PFSK-1 (cell line): Measurements from ENCODE around the gene LMO7.

Experiments
- FOXP2 ChIP-seq: optimal IDR thresholded peaks from 2 replicates; pipeline ENCODE3; 2011; ENCODE audit warnings: borderline replicate concordance, control low read depth, inconsistent platforms; ENCODE audit not compliant: insufficient read depth; ENCODE audit errors: extremely low read length, extremely low read depth
- POLR2AphosphoS5 ChIP-seq: IDR thresholded peaks from 2 replicates; pipeline ENCODE4 v1.6.1; 2012; ENCODE audit warnings: low read depth, mild to moderate bottlenecking, control low read depth, low read length, moderate library complexity
- SIN3A ChIP-seq: IDR thresholded peaks from 2 replicates; pipeline ENCODE4 v1.6.1; 2012; ENCODE audit warnings: mild to moderate bottlenecking, low read length, moderate library complexity, borderline replicate concordance; ENCODE audit not compliant: insufficient read depth
- TAF1 ChIP-seq: IDR thresholded peaks from 2 replicates; pipeline ENCODE4 v1.6.1; 2012; ENCODE audit warnings: low read length, control low read depth, borderline replicate concordance; ENCODE audit not compliant: insufficient read depth
- TF ChIP-seq, protein P1 (sequence below), 2 experiments: IDR thresholded peaks; 2 replicates each; pipeline versions ENCODE4 v1.6.1 to v1.8.0; 2011 to 2012; ENCODE audit warnings: low read depth in 2 of 2, low read length in 2 of 2, control low read depth in 1 of 2, inconsistent platforms in 1 of 2, mild to moderate bottlenecking in 1 of 2, moderate library complexity in 1 of 2; ENCODE audit not compliant: insufficient read depth in 1 of 2

The LMO7 gene

GRCh38 chr13:75850916-75851315, 214.8 kb downstream of the LMO7 start:
- TF ChIP-seq FOXP2 (no peak), POLR2AphosphoS5 (no peak), SIN3A (no peak), TAF1 (no peak)
- TF ChIP-seq, protein P1, sequence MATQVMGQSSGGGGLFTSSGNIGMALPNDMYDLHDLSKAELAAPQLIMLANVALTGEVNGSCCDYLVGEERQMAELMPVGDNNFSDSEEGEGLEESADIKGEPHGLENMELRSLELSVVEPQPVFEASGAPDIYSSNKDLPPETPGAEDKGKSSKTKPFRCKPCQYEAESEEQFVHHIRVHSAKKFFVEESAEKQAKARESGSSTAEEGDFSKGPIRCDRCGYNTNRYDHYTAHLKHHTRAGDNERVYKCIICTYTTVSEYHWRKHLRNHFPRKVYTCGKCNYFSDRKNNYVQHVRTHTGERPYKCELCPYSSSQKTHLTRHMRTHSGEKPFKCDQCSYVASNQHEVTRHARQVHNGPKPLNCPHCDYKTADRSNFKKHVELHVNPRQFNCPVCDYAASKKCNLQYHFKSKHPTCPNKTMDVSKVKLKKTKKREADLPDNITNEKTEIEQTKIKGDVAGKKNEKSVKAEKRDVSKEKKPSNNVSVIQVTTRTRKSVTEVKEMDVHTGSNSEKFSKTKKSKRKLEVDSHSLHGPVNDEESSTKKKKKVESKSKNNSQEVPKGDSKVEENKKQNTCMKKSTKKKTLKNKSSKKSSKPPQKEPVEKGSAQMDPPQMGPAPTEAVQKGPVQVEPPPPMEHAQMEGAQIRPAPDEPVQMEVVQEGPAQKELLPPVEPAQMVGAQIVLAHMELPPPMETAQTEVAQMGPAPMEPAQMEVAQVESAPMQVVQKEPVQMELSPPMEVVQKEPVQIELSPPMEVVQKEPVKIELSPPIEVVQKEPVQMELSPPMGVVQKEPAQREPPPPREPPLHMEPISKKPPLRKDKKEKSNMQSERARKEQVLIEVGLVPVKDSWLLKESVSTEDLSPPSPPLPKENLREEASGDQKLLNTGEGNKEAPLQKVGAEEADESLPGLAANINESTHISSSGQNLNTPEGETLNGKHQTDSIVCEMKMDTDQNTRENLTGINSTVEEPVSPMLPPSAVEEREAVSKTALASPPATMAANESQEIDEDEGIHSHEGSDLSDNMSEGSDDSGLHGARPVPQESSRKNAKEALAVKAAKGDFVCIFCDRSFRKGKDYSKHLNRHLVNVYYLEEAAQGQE (IDR thresholded peaks at IDR 0.05; ENCODE audit: insufficient read depth in 1 of 2, low read depth in 2 of 2, low read length in 2 of 2), result no peak

DNA sequence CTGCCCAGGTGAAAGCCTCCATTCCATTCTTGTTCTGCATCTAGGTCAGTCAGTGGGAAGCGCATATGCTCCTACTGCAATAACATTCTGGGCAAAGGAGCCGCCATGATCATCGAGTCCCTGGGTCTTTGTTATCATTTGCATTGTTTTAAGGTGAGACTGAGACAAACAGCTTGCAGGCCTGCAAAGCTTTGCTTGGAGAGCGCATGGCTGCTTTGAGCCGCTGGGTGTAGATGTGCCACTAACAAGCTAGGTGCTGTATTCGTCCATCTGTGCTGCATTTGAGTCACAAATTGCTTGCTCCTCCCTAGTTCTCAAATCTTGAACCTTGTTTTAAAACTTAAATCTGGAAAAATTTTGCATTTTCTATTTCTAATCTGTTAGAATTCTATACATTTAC, 219.1 kb downstream of the LMO7 start:
- TF ChIP-seq SIN3A (no peak), POLR2AphosphoS5 (no peak), FOXP2 (no peak), TAF1 (no peak)
- TF ChIP-seq, protein P1 (IDR thresholded peaks at IDR 0.05; ENCODE audit: insufficient read depth in 1 of 2, low read depth in 2 of 2, low read length in 2 of 2), result no peak

GRCh38 chr13:75855847-75856246, 219.7 kb downstream of the LMO7 start:
- TF ChIP-seq SIN3A (no peak), FOXP2 (no peak), POLR2AphosphoS5 (no peak), TAF1 (no peak)
- TF ChIP-seq, protein P1 (IDR thresholded peaks at IDR 0.05; ENCODE audit: insufficient read depth in 1 of 2, low read depth in 2 of 2, low read length in 2 of 2), result no peak

DNA sequence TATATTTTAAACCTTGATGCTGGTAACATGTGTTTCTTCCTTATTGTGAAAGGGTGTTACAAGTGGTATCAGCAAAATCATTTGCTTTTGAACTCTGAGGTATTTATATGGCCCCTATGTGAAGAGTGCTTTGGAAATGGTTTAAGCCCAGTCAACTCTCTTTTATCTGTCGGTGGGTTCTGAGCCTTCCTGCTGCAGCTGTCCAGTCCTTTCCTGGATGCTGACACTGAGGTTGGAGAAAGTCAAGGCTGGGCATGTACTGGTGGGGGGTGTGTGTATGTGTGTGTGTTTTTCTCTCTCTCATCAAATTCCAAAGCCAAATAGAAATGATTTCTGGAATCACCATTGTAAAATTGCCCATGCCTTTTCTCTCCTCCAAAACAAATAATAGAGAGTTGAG, 221.2 kb downstream of the LMO7 start:
- TF ChIP-seq TAF1 (no peak), FOXP2 (no peak), SIN3A (no peak), POLR2AphosphoS5 (no peak)
- TF ChIP-seq, protein P1 (IDR thresholded peaks at IDR 0.05; ENCODE audit: insufficient read depth in 1 of 2, low read depth in 2 of 2, low read length in 2 of 2), result no peak

DNA sequence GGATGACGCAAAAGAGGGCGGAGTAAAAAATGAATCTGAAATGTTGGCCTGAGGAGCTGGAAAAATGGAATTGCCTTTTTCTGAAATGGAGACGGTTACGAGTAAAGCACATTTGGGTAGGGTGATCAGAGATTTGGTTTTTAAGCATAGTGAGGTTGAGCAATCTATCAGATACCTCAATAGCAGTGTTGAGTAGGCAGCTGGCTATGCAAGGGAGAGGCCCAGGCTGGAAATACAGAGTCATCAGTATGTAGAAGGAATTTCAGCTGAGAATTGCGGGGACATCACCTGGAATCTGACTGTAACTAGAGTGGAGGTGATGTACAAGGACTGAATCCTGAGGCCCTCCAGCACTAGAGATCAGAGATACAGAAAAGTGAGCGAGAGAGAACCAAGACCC, 224.8 kb downstream of the LMO7 start:
- TF ChIP-seq TAF1 (no peak), FOXP2 (no peak), SIN3A (no peak), POLR2AphosphoS5 (no peak)
- TF ChIP-seq, protein P1 (IDR thresholded peaks at IDR 0.05; ENCODE audit: insufficient read depth in 1 of 2, low read depth in 2 of 2, low read length in 2 of 2), result no peak
